A549 (cell line): ENCODE results near the gene DDN.

Experiments used
- CBX2 ChIP-seq: fragments of 200-600 bp; sonication (generic); IDR thresholded peaks from 2 replicates; pipeline ENCODE4 v1.6.1; 2016; ENCODE audit warnings: low read depth, mild to moderate bottlenecking, borderline replicate concordance
- CTCF ChIP-seq: fragments of >200 bp; sonication (Bioruptor Twin); formaldehyde crosslinking; IDR thresholded peaks from 3 replicates; pipeline ENCODE4 v1.5.1; 2016
- MAFK ChIP-seq: fragments of 450-650 bp; IDR thresholded peaks from 2 replicates; pipeline ENCODE4 v1.6.1; 2014; ENCODE audit not compliant: partially characterized antibody
- MYC ChIP-seq: IDR thresholded peaks from 2 replicates; pipeline ENCODE4 v1.6.1; 2012; ENCODE audit warnings: mild to moderate bottlenecking, inconsistent platforms, low read length, improper control_type of control experiment, borderline replicate concordance
- POLR2A ChIP-seq: IDR thresholded peaks from 2 replicates; pipeline ENCODE4 v1.6.1; 2012; ENCODE audit warnings: mild to moderate bottlenecking, low read length
- RAD21 ChIP-seq, 2 experiments: fragments of >200 bp in 1 of 2; sonication (Bioruptor Twin) in 1 of 2; formaldehyde crosslinking in 1 of 2; IDR thresholded peaks in 1 of 2; conservative IDR thresholded peaks in 1 of 2; 2 replicates in 1 of 2; 3 replicates in 1 of 2; pipeline ENCODE4 v1.6.1; 2012 to 2018; ENCODE audit warnings: inconsistent platforms in 1 of 2
- REST ChIP-seq: fragments of 200-600 bp; sonication (generic); IDR thresholded peaks from 2 replicates; pipeline ENCODE4 v1.6.1; 2016; ENCODE audit warnings: antibody characterized with exemption, mild to moderate bottlenecking, moderate library complexity

GRCh38 chr12:49044660-49045059 is 45.5 kb upstream of the DDN start:
- no peak for TF ChIP-seq MAFK
- no peak for TF ChIP-seq CTCF
- no peak for TF ChIP-seq REST
- no peak for TF ChIP-seq POLR2A
- no peak for TF ChIP-seq MYC
- no peak for TF ChIP-seq RAD21 (conservative IDR thresholded peaks at IDR 0.05 in 1 of 2, IDR thresholded peaks at IDR 0.05 in 1 of 2)
- TF ChIP-seq CBX2 = no peak
